Suprapubic skin (tissue), 3 donors: ENCODE measurements around the gene EDC4.

Experiments
- CTCF ChIP-seq, 2 donors: fragments of 200-600 bp in 1 of 2; fragments of 450-650 bp in 1 of 2; sonication (generic) in 1 of 2; IDR thresholded peaks; one replicate each; pipeline ENCODE4 v1.5.1; 2016 to 2019; ENCODE audit warnings: antibody characterized with exemption in 2 of 2, mild to moderate bottlenecking in 1 of 2, moderate library complexity in 1 of 2
- POLR2AphosphoS5 ChIP-seq, 3 donors: sonication (generic); formaldehyde crosslinking; IDR thresholded peaks; one replicate each; pipeline ENCODE4 v1.6.1; 2017; ENCODE audit warnings: antibody characterized with exemption in 3 of 3

- no peak for TF ChIP-seq POLR2AphosphoS5 (IDR thresholded peaks at IDR 0.05)
- no peak for TF ChIP-seq CTCF (IDR thresholded peaks at IDR 0.05)
These were observed 1.5 kb downstream of the EDC4 start for GRCh38 chr16:67874372-67874771.
